ENCODE measurements around the gene ATP8A2. TPM values are rescaled to one million over a fixed set of nuclear protein-coding genes. Genes with fewer than 3 reads are reported as not detected.

ATP8A2 gene
- total RNA-seq, 1 experiment from 2014 or later: 5.2 TPM

DNA sequence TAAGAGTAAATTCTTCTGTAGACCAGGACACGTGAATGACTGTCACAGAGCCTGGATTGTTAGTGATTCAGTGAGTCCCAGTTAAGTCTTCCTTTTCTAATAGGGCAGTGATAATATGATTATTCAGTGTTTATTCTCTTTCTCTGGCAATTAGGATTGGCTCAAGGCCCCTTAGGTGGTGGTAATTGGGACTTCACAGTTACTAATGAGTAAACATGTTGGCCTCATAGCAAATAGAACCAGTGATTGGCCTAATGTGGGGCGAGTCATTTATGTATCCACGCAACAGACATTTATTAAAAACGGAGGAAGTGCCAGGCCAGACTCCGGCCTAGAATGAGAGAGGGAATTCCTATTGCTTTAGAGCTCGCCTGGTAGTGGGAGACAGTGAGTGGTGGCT is 607.6 kb downstream of the ATP8A2 start:
- H3K4me1 Mint-ChIP-seq: peaks cover 66% of the 10 kb centered on the region
- no peaks in the 10 kb centered on the region for H3K36me3 Mint-ChIP-seq
- ChIA-PET POLR2A (no interaction called here), CTCF (no interaction called here)
- no peaks in the 10 kb centered on the region; the same call in 1 of the 2 replicates for H3K9me3 Mint-ChIP-seq
- no peak overlapping the region for H3K4me3 Mint-ChIP-seq
- peak overlapping the region; percentile 5 for H3K27ac Mint-ChIP-seq
- peaks cover 7% of the 10 kb centered on the region for H3K27me3 Mint-ChIP-seq (ENCODE audit: low read depth)
- ATAC-seq (no peak), DNase-seq (ENCODE audit: low spot score) (no peak)
- TF ChIP-seq NFE2L1 (CRISPR knock-in tag; IDR thresholded peaks at IDR 0.05) (no peak), NFYB (CRISPR knock-in tag; conservative IDR thresholded peaks at IDR 0.05; ENCODE audit: low read depth) (no peak), EMX1 (CRISPR knock-in tag; IDR thresholded peaks at IDR 0.05) (no peak), TCF7 (CRISPR knock-in tag; IDR thresholded peaks at IDR 0.05; ENCODE audit: low read depth) (no peak), ZNF219 (CRISPR knock-in tag; IDR thresholded peaks at IDR 0.05; ENCODE audit: borderline replicate concordance) (no peak), TP53 (CRISPR knock-in tag; IDR thresholded peaks at IDR 0.05) (no peak), JAZF1 (CRISPR knock-in tag; IDR thresholded peaks at IDR 0.05) (no peak), CREM (CRISPR knock-in tag; IDR thresholded peaks at IDR 0.05) (no peak), ESRRA (CRISPR knock-in tag; IDR thresholded peaks at IDR 0.05; ENCODE audit: borderline replicate concordance) (no peak), GRHL2 (CRISPR knock-in tag; IDR thresholded peaks at IDR 0.05; ENCODE audit: insufficient replicate concordance, severe bottlenecking) (no peak), OVOL2 (CRISPR knock-in tag; IDR thresholded peaks at IDR 0.05; ENCODE audit: borderline replicate concordance) (no peak), TEAD1 (CRISPR knock-in tag; IDR thresholded peaks at IDR 0.05) (no peak), FOXP1 (CRISPR knock-in tag; IDR thresholded peaks at IDR 0.05; ENCODE audit: borderline replicate concordance) (no peak)
- TF ChIP-seq, protein P1, sequence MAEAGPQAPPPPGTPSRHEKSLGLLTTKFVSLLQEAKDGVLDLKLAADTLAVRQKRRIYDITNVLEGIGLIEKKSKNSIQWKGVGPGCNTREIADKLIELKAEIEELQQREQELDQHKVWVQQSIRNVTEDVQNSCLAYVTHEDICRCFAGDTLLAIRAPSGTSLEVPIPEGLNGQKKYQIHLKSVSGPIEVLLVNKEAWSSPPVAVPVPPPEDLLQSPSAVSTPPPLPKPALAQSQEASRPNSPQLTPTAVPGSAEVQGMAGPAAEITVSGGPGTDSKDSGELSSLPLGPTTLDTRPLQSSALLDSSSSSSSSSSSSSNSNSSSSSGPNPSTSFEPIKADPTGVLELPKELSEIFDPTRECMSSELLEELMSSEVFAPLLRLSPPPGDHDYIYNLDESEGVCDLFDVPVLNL (CRISPR knock-in tag; IDR thresholded peaks at IDR 0.05; ENCODE audit: borderline replicate concordance, low read depth): no peak
- TF ChIP-seq, protein P2, sequence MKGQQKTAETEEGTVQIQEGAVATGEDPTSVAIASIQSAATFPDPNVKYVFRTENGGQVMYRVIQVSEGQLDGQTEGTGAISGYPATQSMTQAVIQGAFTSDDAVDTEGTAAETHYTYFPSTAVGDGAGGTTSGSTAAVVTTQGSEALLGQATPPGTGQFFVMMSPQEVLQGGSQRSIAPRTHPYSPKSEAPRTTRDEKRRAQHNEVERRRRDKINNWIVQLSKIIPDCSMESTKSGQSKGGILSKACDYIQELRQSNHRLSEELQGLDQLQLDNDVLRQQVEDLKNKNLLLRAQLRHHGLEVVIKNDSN (CRISPR knock-in tag; IDR thresholded peaks at IDR 0.05): no peak
- TF ChIP-seq, protein P3, sequence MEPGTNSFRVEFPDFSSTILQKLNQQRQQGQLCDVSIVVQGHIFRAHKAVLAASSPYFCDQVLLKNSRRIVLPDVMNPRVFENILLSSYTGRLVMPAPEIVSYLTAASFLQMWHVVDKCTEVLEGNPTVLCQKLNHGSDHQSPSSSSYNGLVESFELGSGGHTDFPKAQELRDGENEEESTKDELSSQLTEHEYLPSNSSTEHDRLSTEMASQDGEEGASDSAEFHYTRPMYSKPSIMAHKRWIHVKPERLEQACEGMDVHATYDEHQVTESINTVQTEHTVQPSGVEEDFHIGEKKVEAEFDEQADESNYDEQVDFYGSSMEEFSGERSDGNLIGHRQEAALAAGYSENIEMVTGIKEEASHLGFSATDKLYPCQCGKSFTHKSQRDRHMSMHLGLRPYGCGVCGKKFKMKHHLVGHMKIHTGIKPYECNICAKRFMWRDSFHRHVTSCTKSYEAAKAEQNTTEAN (CRISPR knock-in tag; IDR thresholded peaks at IDR 0.05): no peak
- TF ChIP-seq, protein P4, sequence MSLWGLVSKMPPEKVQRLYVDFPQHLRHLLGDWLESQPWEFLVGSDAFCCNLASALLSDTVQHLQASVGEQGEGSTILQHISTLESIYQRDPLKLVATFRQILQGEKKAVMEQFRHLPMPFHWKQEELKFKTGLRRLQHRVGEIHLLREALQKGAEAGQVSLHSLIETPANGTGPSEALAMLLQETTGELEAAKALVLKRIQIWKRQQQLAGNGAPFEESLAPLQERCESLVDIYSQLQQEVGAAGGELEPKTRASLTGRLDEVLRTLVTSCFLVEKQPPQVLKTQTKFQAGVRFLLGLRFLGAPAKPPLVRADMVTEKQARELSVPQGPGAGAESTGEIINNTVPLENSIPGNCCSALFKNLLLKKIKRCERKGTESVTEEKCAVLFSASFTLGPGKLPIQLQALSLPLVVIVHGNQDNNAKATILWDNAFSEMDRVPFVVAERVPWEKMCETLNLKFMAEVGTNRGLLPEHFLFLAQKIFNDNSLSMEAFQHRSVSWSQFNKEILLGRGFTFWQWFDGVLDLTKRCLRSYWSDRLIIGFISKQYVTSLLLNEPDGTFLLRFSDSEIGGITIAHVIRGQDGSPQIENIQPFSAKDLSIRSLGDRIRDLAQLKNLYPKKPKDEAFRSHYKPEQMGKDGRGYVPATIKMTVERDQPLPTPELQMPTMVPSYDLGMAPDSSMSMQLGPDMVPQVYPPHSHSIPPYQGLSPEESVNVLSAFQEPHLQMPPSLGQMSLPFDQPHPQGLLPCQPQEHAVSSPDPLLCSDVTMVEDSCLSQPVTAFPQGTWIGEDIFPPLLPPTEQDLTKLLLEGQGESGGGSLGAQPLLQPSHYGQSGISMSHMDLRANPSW (CRISPR knock-in tag; conservative IDR thresholded peaks at IDR 0.05; ENCODE audit: low read depth): no peak
- TF ChIP-seq, protein P5, sequence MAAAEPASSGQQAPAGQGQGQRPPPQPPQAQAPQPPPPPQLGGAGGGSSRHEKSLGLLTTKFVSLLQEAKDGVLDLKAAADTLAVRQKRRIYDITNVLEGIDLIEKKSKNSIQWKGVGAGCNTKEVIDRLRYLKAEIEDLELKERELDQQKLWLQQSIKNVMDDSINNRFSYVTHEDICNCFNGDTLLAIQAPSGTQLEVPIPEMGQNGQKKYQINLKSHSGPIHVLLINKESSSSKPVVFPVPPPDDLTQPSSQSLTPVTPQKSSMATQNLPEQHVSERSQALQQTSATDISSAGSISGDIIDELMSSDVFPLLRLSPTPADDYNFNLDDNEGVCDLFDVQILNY (CRISPR knock-in tag; IDR thresholded peaks at IDR 0.05): no peak
- TF ChIP-seq, protein P6, sequence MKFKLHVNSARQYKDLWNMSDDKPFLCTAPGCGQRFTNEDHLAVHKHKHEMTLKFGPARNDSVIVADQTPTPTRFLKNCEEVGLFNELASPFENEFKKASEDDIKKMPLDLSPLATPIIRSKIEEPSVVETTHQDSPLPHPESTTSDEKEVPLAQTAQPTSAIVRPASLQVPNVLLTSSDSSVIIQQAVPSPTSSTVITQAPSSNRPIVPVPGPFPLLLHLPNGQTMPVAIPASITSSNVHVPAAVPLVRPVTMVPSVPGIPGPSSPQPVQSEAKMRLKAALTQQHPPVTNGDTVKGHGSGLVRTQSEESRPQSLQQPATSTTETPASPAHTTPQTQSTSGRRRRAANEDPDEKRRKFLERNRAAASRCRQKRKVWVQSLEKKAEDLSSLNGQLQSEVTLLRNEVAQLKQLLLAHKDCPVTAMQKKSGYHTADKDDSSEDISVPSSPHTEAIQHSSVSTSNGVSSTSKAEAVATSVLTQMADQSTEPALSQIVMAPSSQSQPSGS (CRISPR knock-in tag; IDR thresholded peaks at IDR 0.05; ENCODE audit: borderline replicate concordance, low read depth): no peak

Data from WTC11 (cell line).